CD4-positive, alpha-beta T cell treated with Interleukin-1 beta for 1 hour (primary cell): ENCODE data around the gene ESR2.
"Not testable (repeated sequence)": the region's sequence is repeated elsewhere in the genome, so short reads cannot be mapped to it uniquely, and the experiment has no call there.

Experiments
- DNase-seq, 2 donors: peaks; one replicate each; pipeline ENCODE4 v3.0.0-alpha.2; 2020 to 2022

ESR2 gene

DNA sequence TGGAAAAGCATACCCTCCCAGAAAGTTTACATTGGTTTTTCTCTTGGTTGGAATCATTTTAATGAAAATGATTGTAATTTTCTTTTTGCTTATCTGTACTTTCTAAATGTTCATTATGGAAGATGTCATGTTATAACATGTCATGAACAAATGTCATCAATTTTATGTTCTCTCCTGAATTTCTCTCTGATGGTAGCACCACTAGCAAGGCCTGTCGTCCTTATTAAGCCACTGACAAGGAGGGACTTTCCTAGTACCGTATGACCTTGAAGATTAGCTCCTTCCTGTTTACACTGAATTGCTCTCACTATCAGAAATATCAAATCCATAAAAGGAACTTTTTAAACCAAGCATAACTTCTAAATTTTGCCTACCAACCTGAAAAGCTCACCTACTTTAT is 99.0 kb downstream of the ESR2 start:
- DNase-seq, result peak; percentile 7 to 51

- no peak for DNase-seq
Measured at GRCh38 chr14:64194404-64194803, 99.8 kb downstream of the ESR2 start.

DNA sequence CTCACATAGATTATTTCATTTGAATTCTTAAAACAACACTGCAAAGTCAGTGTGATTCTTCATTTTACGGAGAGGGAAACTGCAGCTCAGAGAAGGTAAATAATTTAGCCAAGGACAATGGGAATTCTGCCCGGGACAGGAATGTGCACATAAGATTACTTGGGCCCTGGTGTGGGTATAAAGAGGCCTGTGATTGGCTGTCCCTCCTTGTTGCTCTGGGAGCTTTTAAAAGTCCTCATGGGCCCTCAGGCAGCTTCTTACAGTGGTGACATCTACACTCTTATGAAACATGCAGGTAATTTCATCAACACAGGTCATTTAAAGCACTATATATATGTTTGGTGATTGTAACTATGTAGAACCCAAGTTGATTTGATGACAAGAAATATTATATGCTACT is 100.3 kb downstream of the ESR2 start:
- DNase-seq, result no peak

DNA sequence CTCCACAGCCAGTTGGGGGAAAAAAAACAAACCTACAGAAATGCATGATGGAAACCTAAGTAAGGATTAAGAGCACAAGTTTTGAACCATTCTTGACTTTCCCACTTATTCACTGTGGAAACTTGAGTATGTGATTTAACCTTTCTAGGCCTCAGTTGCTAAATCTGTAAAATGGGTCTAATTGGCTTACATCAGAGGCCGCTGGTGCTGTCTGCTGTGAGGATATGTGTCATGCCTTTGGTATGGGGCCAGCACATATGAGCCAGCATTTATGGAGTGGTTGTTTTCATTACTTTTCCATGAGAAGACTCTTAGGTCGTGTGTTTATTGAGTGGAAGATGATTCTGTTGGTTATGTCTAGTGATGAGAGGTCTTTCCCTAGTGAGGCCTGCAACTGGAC is 102.4 kb downstream of the ESR2 start:
- no peak for DNase-seq

DNA sequence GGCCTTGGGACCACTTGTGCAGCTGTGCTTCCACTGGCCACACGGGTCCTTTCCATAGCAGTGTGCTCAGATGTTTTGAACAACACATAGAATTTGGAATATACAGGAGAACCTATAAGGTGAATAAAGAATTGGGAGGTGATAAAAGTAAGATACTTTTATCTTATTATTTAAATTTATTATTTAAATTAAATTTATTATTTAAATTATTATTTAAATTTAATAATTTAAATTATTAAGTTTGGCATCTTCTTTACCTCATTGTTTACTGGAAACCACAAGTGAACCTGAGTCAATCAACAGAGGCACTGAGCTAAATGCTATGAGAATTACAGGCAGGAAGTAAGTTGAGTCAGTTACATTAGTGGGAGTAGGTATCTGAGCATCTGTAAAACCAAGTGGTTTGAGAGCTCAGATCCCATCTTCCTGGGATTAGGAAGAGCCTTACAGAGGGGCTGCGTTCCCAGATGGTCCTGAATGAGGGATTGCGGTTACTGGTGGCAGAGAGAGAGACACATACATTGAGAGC is 103.1 kb downstream of the ESR2 start:
- no peak for DNase-seq

GRCh38 chr14:64187331-64187730 is 106.8 kb downstream of the ESR2 start:
- no peak for DNase-seq

- DNase-seq, result no peak
Measured at GRCh38 chr14:64186231-64187129, 107.7 kb downstream of the ESR2 start.

DNA sequence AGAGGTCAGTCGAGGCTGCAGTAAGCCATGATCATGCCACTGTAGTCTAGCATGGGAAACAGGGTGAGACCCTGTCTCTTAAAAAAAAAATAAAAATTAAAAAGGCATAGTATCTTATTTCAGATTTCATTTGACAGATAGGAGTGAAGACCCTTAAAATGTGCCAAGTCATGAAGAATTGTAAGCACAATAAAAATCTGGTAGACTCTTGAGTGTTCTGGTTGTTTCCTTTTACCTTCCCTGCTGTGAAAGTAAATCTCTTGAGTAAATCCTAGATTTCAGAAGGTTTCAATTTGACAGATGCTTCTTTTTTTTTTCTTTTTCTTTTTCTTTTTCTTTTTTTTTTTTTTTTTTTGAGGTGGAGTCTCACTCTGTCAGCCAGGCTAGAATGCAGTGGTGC is 109.0 kb downstream of the ESR2 start:
- no peak for DNase-seq

DNA sequence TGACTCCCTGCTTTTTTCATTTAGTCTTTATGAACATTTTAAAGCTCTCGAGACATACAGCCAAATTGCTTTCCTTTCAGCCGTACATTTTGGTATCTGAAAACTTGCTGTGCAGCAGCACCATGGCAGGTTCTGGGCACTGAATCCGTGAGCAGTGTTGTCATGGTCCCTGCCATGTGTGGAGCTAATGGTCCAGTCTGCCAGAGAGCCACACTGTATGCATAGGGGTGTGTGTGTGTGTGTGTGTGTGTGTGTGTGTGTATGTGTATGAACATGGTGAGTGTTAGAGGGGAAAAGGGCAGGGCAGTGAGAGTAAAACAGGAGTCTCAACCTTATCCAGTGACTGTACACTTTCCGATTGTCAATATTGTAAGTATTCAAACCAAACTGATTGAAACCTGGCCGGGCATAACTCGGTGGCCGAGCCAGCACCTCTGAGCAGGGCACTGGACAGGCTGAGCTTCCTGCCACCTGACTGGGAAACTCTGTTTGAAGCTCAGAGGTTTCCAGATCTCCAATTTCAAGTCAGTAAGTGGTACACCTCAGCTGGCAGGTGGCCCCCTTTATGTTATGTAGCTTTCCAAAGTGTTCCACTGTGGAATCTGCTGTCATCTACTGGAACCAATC is 110.0 kb downstream of the ESR2 start:
- no peak for DNase-seq

DNA sequence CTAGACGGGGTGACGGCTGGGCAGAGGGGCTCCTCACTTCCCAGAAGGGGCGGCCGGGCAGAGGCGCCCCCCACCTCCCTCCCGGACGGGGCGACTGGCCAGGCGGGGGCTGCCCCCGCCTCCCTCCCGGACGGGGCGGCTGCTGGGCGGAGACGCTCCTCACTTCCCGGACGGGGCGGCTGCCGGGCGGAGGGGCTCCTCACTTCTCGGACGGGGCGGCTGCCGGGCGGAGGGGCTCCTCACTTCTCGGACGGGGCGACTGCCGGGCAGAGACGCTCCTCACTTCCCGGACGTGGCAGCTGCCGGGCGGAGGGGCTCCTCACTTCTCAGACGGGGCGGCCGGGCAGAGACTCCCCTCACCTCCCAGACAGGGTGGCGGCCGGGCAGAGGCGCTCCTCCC is 111.3 kb downstream of the ESR2 start:
- not testable (repeated sequence) for DNase-seq

DNA sequence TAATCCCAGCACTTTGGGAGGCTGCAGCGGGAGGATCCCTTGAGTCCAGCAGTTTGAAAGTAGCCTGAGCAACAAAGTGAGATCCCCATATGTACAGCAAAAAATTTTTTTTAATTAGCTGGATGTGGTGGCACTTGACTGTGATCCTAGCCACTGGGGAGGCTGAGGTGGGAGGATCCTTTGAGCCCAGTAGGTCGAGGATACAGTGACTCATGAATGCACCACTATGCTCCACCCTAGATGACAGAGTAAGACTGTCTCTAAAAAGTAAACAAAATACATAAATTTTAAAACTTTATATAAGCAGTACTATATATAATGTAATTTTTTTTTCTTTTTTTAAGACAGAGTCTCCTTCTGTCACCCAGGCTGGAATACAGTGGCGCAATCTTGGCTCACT is 115.4 kb downstream of the ESR2 start:
- no peak for DNase-seq

DNA sequence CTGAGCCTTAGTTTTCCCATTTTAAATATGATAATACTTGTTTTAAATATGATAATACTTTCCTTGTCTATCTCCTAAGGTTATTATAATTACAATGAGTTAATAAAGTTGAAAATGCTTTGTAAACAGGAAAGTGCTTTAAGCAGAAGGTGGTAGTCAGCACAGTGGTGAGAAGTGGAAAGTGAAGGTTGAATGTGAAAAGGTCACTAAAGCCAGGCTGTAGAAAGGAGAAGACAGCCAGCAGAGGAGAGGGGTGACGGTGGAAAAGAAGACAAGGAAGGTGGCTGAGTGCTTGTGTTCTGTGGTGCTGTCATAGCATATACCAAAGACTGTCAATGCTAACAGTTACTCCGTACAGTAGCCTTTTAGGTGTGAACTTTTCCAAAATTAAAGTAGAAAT is 117.8 kb downstream of the ESR2 start:
- DNase-seq, result no peak

GRCh38 chr14:64174922-64175782 is 119.0 kb downstream of the ESR2 start:
- DNase-seq, result no peak

GRCh38 chr14:64170181-64170580 is 124.0 kb downstream of the ESR2 start:
- DNase-seq, result peak in 1 of 2 donors; percentile 8

- DNase-seq, result no peak
Measured at GRCh38 chr14:64159588-64159987, 134.6 kb downstream of the ESR2 start.

- DNase-seq, result no peak
Measured at GRCh38 chr14:64158608-64159007, 135.6 kb downstream of the ESR2 start.

- DNase-seq, result no peak
Measured at GRCh38 chr14:64149921-64150320, 144.2 kb downstream of the ESR2 start.

DNA sequence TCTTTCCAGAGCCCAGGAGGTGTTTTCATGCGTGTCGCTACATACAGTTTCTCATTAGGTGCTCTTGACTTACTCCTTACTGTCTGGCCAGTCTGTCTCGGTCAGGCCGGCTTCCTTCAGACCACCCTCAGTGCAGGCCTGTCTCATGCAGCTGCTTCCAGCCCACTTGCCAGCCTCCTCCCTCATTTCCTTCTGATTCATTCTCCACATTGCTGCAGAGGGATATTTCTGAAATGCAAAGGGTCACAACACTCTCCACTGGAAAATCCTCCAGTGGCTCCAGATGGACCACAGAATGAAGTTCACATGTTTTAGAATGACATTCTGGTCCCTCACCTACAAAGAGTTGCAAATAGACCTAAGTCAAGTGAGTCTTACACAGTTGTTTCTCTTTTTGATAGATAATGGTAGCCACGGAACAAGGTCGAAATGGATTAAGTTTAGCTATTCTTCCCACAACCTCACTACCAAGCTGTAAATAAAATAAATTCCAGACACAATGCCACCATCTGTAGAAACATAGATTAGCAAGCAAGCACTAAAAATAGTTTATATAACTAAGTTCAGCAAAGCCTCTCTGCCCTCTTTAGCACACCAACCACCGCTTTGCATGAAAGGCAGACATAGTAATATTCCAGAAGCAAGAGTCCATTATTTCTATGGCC is 146.9 kb downstream of the ESR2 start:
- no peak for DNase-seq

DNA sequence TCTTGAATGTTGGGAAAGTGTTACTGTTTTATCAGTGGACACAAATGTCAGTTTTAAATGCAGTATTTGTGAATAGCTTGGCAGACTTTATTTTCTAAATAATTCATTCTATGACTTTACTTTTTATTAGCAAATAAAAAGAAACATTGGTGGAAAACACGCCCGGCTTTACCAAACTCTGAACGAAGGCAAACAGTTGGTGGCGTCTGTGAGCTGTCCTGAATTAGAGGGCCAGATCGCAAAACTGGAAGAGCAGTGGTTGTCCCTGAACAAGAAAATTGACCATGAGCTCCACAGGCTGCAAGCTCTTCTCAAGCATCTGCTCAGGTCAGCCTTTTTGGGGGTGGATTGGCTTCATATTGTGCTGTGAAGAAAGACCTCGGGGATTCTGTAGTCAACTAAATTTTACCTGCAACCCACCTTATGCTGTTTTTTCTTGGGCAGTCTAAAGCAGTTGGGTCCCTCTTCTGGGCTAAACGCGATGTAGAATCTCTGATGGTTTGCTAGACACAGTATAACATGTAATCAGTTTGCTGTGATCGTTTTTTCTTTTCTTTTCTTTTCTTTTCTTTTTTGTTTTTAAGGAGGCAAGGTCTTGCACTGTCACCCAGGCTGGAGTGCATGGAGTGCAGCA is 156.4 kb downstream of the ESR2 start:
- DNase-seq, result no peak

DNA sequence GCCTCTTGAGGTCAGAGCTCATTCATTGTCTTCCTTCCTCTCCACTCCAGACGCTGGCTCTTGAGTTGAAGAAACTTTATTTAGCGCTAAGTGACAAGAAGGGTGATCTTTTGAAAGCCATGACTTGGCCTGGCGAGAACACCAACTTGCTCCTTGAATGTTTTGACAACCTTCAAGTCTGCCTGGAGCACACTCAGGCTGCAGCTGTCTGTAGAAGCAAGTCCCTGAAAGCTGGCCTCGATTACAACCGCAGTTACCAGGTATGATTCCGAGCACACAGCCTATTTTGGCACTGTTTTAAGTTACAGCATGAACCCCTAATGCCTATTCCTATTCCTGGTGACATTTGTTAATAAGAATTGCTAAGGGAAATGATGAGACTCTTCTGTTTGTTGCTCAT is 167.6 kb downstream of the ESR2 start:
- DNase-seq, result no peak

DNA sequence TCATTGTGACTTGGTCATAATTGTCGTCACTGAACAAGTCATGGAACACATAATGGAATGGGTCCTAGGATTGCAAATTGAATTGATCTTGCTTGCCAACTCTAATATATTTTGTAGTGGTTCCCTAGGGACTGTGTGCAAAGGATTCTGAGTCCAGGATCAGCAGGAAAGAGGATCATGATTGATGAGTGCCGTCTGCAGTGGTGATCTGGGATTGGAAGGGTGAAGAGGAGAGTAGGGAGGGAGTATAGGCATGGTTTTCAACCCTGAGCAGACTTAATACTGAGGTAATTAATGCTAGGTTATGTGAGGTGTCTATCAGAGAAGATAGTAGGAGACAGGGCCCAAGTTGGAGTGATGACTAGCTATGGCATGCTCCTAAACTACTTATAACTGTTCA is 168.9 kb downstream of the ESR2 start:
- DNase-seq, result no peak

- DNase-seq, result no peak
Measured at GRCh38 chr14:64123241-64123822, 170.8 kb downstream of the ESR2 start.
